IMR-90 (cell line): ENCODE measurements around the gene TSC22D4. TPM values are rescaled to one million over a fixed set of nuclear protein-coding genes. Genes with fewer than 3 reads are reported as not detected.
A peak's percentile ranks its signal among the peaks of the same experiment; 100 is the strongest.
"Not testable (repeated sequence)": the region's sequence is repeated elsewhere in the genome, so short reads cannot be mapped to it uniquely, and the experiment has no call there.

Experiments used
- ATAC-seq: fragments of 200-7000 bp; cut with Tn5 transposase; 2 replicates; pipeline ENCODE4 v1.9.1; 2020; ENCODE audit warnings: low read depth, mild to moderate bottlenecking, moderate library complexity
- BruUV-seq: library from RNA; stranded (reverse); fragments of 400-500 nt; replicated peaks from 2 replicates; lab custom pipeline; 2021; lab: Mats Ljungman, UMichigan
- CTCF ChIA-PET: fragments of 300-600 bp; formaldehyde crosslinking; extraction: SDS; loops from one replicate; lab custom pipeline; 2021; ENCODE audit warnings: antibody characterized with exemption; lab: Yijun Ruan, JAX
- POLR2A ChIA-PET: fragments of 300-600 bp; sonication (Branson Sonifier 250); formaldehyde crosslinking; loops from one replicate; lab custom pipeline; 2022; ENCODE audit warnings: antibody characterized with exemption; ENCODE audit not compliant: unreplicated experiment; lab: Charles Lee
- DNase-seq: peaks from one replicate; pipeline ENCODE4 v3.0.0; 2013
- H2AFZ ChIP-seq: replicated peaks from 2 replicates; pipeline ENCODE3; 2013; ENCODE audit warnings: low read length, mild to moderate bottlenecking; ENCODE audit not compliant: poor library complexity
- H2AK5ac ChIP-seq: 2 replicates; pipeline ENCODE4 v1.6.1; 2013; ENCODE audit warnings: low read depth, low read length, inconsistent platforms
- H2AK9ac ChIP-seq: replicated peaks from 2 replicates; pipeline ENCODE3; 2013; ENCODE audit warnings: mild to moderate bottlenecking, low read depth, low read length, moderate library complexity; ENCODE audit not compliant: poor library complexity
- H2BK120ac ChIP-seq: 2 replicates; pipeline ENCODE4 v1.6.1; 2013; ENCODE audit warnings: low read depth, low read length, inconsistent platforms
- H2BK15ac ChIP-seq: 3 replicates; pipeline ENCODE4 v1.6.1; 2013; ENCODE audit warnings: low read depth, low read length, inconsistent platforms
- H2BK20ac ChIP-seq: 2 replicates; pipeline ENCODE4 v1.6.1; 2013; ENCODE audit warnings: low read depth, mild to moderate bottlenecking, inconsistent platforms, low read length, moderate library complexity
- H2BK5ac ChIP-seq: 2 replicates; pipeline ENCODE4 v1.6.1; 2013; ENCODE audit warnings: mild to moderate bottlenecking, low read depth, low read length, inconsistent platforms; ENCODE audit not compliant: poor library complexity, severe bottlenecking
- H3K14ac ChIP-seq: replicated peaks from 2 replicates; pipeline ENCODE4 v1.6.1; 2013; ENCODE audit warnings: low read depth, low read length, inconsistent platforms
- H3K18ac ChIP-seq: 2 replicates; pipeline ENCODE4 v1.6.1; 2013; ENCODE audit warnings: low read depth, low read length, control low read depth
- H3K23ac ChIP-seq: 2 replicates; pipeline ENCODE4 v1.6.1; 2013; ENCODE audit warnings: low read depth, low read length, inconsistent platforms
- H3K27ac ChIP-seq: 2 replicates; pipeline ENCODE4 v1.5.1; 2013; ENCODE audit warnings: mild to moderate bottlenecking, control low read depth, low read length; ENCODE audit not compliant: insufficient read depth
- H3K27me3 ChIP-seq: 2 replicates; pipeline ENCODE4 v1.6.1; 2013; ENCODE audit warnings: low read length; ENCODE audit not compliant: control insufficient read depth, insufficient read depth
- H3K36me3 ChIP-seq: 2 replicates; pipeline ENCODE4 v1.6.1; 2013; ENCODE audit warnings: low read length, mixed read lengths; ENCODE audit not compliant: control insufficient read depth, insufficient read depth
- H3K4ac ChIP-seq: 2 replicates; pipeline ENCODE4 v1.6.1; 2013; ENCODE audit warnings: low read depth, low read length, inconsistent platforms
- H3K4me1 ChIP-seq: 2 replicates; pipeline ENCODE4 v1.6.1; 2013; ENCODE audit warnings: low read length, mixed read lengths; ENCODE audit not compliant: control insufficient read depth, insufficient read depth
- H3K4me2 ChIP-seq: 2 replicates; pipeline ENCODE4 v1.6.1; 2013; ENCODE audit warnings: low read depth, mild to moderate bottlenecking, control low read depth, low read length, moderate library complexity
- H3K4me3 ChIP-seq: 2 replicates; pipeline ENCODE4 v1.5.1; 2013; ENCODE audit warnings: low read depth, mild to moderate bottlenecking, control low read depth, low read length, moderate library complexity; ENCODE audit not compliant: insufficient read depth
- H3K56ac ChIP-seq: 2 replicates; pipeline ENCODE4 v1.6.1; 2013; ENCODE audit warnings: low read length, inconsistent platforms; ENCODE audit not compliant: insufficient read depth; ENCODE audit errors: extremely low read depth
- H3K79me1 ChIP-seq, 2 experiments: 2 replicates each; pipeline ENCODE4 v1.6.1; 2013; ENCODE audit warnings: low read length in 2 of 2, inconsistent platforms in 1 of 2, low read depth in 1 of 2
- H3K9ac ChIP-seq: 2 replicates; pipeline ENCODE4 v1.6.1; 2013; ENCODE audit warnings: low read depth, low read length, control low read depth
- H3K9me1 ChIP-seq: 2 replicates; pipeline ENCODE4 v1.6.1; 2013; ENCODE audit warnings: low read length, inconsistent platforms; ENCODE audit not compliant: insufficient read depth
- H3K9me3 ChIP-seq: 2 replicates; pipeline ENCODE4 v1.6.1; 2013; ENCODE audit warnings: low read length; ENCODE audit not compliant: control insufficient read depth, insufficient read depth
- H4K20me1 ChIP-seq: 2 replicates; pipeline ENCODE4 v1.6.1; 2013; ENCODE audit warnings: low read length, inconsistent platforms; ENCODE audit not compliant: insufficient read depth
- H4K5ac ChIP-seq: 2 replicates; pipeline ENCODE4 v1.6.1; 2013; ENCODE audit warnings: mild to moderate bottlenecking, low read depth, low read length, control low read depth
- H4K8ac ChIP-seq, 2 experiments: 2 replicates each; pipeline ENCODE4 v1.6.1; 2013; ENCODE audit warnings: low read depth in 2 of 2, low read length in 2 of 2, control low read depth in 1 of 2, inconsistent platforms in 1 of 2
- H4K91ac ChIP-seq: 2 replicates; pipeline ENCODE4 v1.6.1; 2013; ENCODE audit warnings: low read depth, low read length, inconsistent platforms; ENCODE audit not compliant: insufficient read depth
- WGBS, 2 experiments: methylation state at CpG; one replicate each; pipeline versions ENCODE4 v1.1.5 to v1.1.7; 2013; ENCODE audit warnings: missing lambda C conversion rate in 2 of 2; ENCODE audit not compliant: insufficient read length in 1 of 2; ENCODE audit errors: extremely low coverage in 2 of 2; 5-methylcytosine and 5-hydroxymethylcytosine counted together
- dilution Hi-C: fragments of 300-500 bp; cut with HindIII; formaldehyde crosslinking; loops from one replicate; pipeline ENCODE4 v1.14.3; 2018; ENCODE audit warnings: low sequenced_read_pairs; ENCODE audit not compliant: unreplicated experiment
- in situ Hi-C: fragments of 300-500 bp; cut with MboI; formaldehyde crosslinking; loops from 3 replicates; pipeline ENCODE4 v1.14.3; 2019; ENCODE audit warnings: low sequenced_read_pairs, inconsistent platforms, mixed read lengths
- intact Hi-C: fragments of 100-400 bp; cut with micrococcal nuclease; formaldehyde crosslinking; loops from 2 replicates; pipeline ENCODE4 v1.10.0; 2022
- polyA plus RNA-seq, 3 experiments: library from polyadenylated mRNA; depleted of rRNA; stranded (reverse); fragments of >200 nt; gene quantifications; 2 replicates each; pipeline ENCODE4 v1.2.3, GENCODE V29; 2012; ENCODE audit warnings: low replicate concordance in 1 of 3
- total RNA-seq: library from RNA; depleted of rRNA; stranded (reverse); fragments of >200 nt; gene quantifications from 2 replicates; pipeline ENCODE4 v1.2.3, GENCODE V29; 2012
- TF ChIP-seq, protein P1 (sequence below): fragments of 150-350 bp; IDR thresholded peaks from 2 replicates; pipeline ENCODE4 v1.6.1; 2017; ENCODE audit warnings: mild to moderate bottlenecking, antibody characterized with exemption, low read length, low read depth

TSC22D4 gene
- total and polyA plus RNA-seq, 2 of the 4 experiments (the other 2 are of a cell fraction): 9.3 to 29.9 TPM

DNA sequence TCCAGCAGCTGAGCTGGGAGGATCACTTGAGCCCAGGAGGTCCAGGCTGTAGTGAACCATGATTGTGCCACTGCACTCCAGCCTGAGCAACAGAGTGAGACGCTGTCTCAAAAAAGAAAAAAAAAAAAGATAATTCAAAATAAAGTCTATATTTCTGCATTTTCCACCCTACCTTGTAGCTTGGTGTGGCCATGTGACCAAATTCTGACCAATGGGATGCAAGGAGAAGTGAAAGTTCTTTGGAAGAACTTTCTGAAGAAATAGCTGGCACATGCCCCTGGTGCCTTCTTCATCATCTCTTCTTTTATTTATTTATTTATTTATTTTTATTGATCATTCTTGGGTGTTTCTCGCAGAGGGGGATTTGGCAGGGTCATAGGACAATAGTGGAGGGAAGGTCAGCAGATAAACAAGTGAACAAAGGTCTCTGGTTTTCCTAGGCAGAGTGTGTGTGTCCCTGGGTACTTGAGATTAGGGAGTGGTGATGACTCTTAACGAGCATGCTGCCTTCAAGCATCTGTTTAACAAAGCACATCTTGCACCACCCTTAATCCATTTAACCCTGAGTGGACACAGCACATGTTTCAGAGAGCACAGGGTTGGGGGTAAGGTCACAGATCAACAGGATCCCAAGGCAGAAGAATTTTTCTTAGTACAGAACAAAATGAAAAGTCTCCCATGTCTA lies 43.0 kb upstream of the TSC22D4 start:
- H3K14ac ChIP-seq, H2AK9ac ChIP-seq, H3K27ac ChIP-seq, POLR2A ChIA-PET, H2BK20ac ChIP-seq, H4K20me1 ChIP-seq, H3K56ac ChIP-seq, H3K9ac ChIP-seq, ATAC-seq, CTCF ChIA-PET, H3K4ac ChIP-seq, H2AFZ ChIP-seq, H4K91ac ChIP-seq, H3K4me1 ChIP-seq, H2BK5ac ChIP-seq, H3K4me2 ChIP-seq, H2BK120ac ChIP-seq, H3K18ac ChIP-seq, H3K9me3 ChIP-seq, H3K9me1 ChIP-seq, H3K79me1 ChIP-seq, intact Hi-C loops, in situ Hi-C loops, H3K27me3 ChIP-seq, BruUV-seq, H3K4me3 ChIP-seq, H2BK15ac ChIP-seq, H4K5ac ChIP-seq, DNase-seq, H4K8ac ChIP-seq, H3K36me3 ChIP-seq, H3K23ac ChIP-seq, dilution Hi-C loops, H2AK5ac ChIP-seq: not testable (repeated sequence)
- WGBS, 2 experiments: no CpG with 5 or more reads among the region's 3 CpGs
- TF ChIP-seq, protein P1, sequence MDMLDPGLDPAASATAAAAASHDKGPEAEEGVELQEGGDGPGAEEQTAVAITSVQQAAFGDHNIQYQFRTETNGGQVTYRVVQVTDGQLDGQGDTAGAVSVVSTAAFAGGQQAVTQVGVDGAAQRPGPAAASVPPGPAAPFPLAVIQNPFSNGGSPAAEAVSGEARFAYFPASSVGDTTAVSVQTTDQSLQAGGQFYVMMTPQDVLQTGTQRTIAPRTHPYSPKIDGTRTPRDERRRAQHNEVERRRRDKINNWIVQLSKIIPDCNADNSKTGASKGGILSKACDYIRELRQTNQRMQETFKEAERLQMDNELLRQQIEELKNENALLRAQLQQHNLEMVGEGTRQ: peak; percentile 75
